ENCODE results near the gene CCDC120. TPM values are rescaled to one million over a fixed set of nuclear protein-coding genes. Genes with fewer than 3 reads are reported as not detected.

CCDC120 gene
- total RNA-seq, 1 experiment from 2014 or later = 14.5 TPM

DNA sequence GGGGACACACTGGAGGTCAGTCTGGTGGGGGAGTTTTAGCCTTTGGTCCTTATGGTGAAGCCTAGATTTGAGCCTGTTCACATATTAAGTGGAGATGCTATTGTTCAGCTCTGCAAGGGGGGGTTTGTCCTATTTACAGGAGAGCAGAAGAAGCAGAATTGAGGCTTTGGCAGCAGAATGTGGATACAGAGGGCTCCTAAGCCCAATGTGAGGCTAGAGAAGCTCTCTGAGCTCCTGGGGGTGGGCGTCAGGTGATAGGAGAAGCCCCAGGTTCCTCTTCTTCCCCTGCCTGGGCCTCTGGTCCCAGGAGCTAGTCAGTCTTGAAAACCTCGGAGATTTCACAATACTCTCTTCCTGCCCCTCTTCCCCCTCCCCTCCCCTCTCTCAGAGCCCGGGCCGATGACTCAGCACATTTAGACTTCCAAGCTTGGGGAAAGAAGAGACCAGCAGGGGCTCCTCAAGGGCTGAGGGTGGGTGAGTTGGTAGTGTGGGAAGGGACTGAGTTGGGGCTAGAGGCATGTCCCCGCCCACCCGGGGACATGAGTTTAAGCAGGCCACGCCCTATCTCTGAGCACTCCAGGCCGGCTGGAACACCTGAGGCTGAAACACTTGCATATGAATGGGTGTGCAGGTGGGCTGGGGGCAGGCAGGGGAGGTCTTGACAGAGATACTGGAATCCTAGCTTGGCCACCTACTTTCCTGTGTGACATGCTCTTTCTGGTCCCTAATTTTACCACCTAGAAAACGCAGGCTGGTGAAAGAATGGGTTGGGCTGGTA, 19.0 kb upstream of the CCDC120 start:
- H3K36me3 Mint-ChIP-seq (ENCODE audit: insufficient read depth in 1 of 3, low read depth in 3 of 3) = peaks cover 31 to 44% (median 43%) of the 10 kb centered on the region in 3 experiments
- H3K27ac Mint-ChIP-seq = peak overlapping the region; percentile 97 to 100 (median 98)
- no peaks in the 10 kb centered on the region for H3K27me3 Mint-ChIP-seq (ENCODE audit: low read depth)

More for the DNA sequence above, 19.0 kb upstream of the CCDC120 start:
- H3K9ac ChIP-seq (ENCODE audit: extremely low read depth, insufficient read length, low read length) = peak overlapping the region; percentile 57
- no CpG with 5 or more reads among the region's 9 CpGs for WGBS (ENCODE audit: extremely low coverage, insufficient read length, low lambda C conversion rate)
- peak overlapping the region; percentile 96 for H3K4me2 ChIP-seq (ENCODE audit: insufficient read depth, insufficient read length, low read length)
- no peak overlapping the region for H2BK20ac ChIP-seq (ENCODE audit: low read depth, low read length, poor library complexity, severe bottlenecking)
- H3K18ac ChIP-seq (ENCODE audit: insufficient read length, low read depth, low read length) = peak overlapping the region; percentile 27
- H3T11ph ChIP-seq (ENCODE audit: low read length) = no peak overlapping the region
- peaks cover 12% of the 10 kb centered on the region; the same call in 1 of the 2 replicates for H3K79me2 ChIP-seq (ENCODE audit: insufficient read depth, low read length)
- H3K4me1 Mint-ChIP-seq = peaks cover 21 to 22% of the 10 kb centered on the region in 2 experiments
- peak overlapping the region; percentile 48 for H4K91ac ChIP-seq (ENCODE audit: insufficient read length, low read depth, low read length)
- no peak overlapping the region for H3K56ac ChIP-seq (ENCODE audit: insufficient read length, low read depth, low read length)
- H2AK5ac ChIP-seq (ENCODE audit: insufficient read length, low read length) = no peak overlapping the region
- H3K9me3 ChIP-seq (ENCODE audit: control insufficient read depth, low read depth, low read length) = no peaks in the 10 kb centered on the region
- H3K23ac ChIP-seq (ENCODE audit: insufficient read length, low read depth, low read length) = no peak overlapping the region
- no peak overlapping the region; the same call in 1 of the 2 replicates for H3K4ac ChIP-seq (ENCODE audit: low read depth, low read length)
- no peak overlapping the region for H2BK15ac ChIP-seq (ENCODE audit: low read depth, low read length)
- H3K79me1 ChIP-seq (ENCODE audit: insufficient read depth, low read depth, low read length, poor library complexity, severe bottlenecking) = peaks cover 8% of the 10 kb centered on the region
- H2BK5ac ChIP-seq (ENCODE audit: insufficient read length, low read length) = peak overlapping the region; percentile 76
- H4K20me1 ChIP-seq (ENCODE audit: control insufficient read depth, insufficient read depth, insufficient read length) = no peaks in the 10 kb centered on the region
- peaks cover 5% of the 10 kb centered on the region for H3K4me1 ChIP-seq (ENCODE audit: insufficient read depth, low read length)
- peak; percentile 97 for DNase-seq
- peak overlapping the region; percentile 65 for H4K5ac ChIP-seq (ENCODE audit: insufficient read length, low read depth, low read length)
- TF ChIP-seq, protein P1, sequence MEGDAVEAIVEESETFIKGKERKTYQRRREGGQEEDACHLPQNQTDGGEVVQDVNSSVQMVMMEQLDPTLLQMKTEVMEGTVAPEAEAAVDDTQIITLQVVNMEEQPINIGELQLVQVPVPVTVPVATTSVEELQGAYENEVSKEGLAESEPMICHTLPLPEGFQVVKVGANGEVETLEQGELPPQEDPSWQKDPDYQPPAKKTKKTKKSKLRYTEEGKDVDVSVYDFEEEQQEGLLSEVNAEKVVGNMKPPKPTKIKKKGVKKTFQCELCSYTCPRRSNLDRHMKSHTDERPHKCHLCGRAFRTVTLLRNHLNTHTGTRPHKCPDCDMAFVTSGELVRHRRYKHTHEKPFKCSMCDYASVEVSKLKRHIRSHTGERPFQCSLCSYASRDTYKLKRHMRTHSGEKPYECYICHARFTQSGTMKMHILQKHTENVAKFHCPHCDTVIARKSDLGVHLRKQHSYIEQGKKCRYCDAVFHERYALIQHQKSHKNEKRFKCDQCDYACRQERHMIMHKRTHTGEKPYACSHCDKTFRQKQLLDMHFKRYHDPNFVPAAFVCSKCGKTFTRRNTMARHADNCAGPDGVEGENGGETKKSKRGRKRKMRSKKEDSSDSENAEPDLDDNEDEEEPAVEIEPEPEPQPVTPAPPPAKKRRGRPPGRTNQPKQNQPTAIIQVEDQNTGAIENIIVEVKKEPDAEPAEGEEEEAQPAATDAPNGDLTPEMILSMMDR (conservative IDR thresholded peaks at IDR 0.05) = no peak
- H3K23me2 ChIP-seq (ENCODE audit: insufficient read length, low read depth, low read length, poor library complexity, severe bottlenecking) = peaks cover 7% of the 10 kb centered on the region
- H2AFZ ChIP-seq (ENCODE audit: low read length) = no peak overlapping the region
- H3K27ac ChIP-seq (ENCODE audit: insufficient read length, low read depth, low read length) = peak overlapping the region; percentile 98
- peak overlapping the region; percentile 77 for H2BK12ac ChIP-seq (ENCODE audit: insufficient read length, low read depth, low read length)
- no peak overlapping the region for H3K14ac ChIP-seq (ENCODE audit: insufficient read depth, low read length)
- no peaks in the 10 kb centered on the region for H3K27me3 ChIP-seq (ENCODE audit: insufficient read depth, low read length)
- H2BK120ac ChIP-seq (ENCODE audit: low read depth, low read length, poor library complexity, severe bottlenecking) = no peak overlapping the region
- H3K9me3 Mint-ChIP-seq = peaks cover 67% of the 10 kb centered on the region in 2 experiments
- peak overlapping the region; percentile 90 to 96 for H3K4me3 Mint-ChIP-seq
- no peak overlapping the region for H4K8ac ChIP-seq (replicated peaks; ENCODE audit: insufficient read length, low read depth, low read length)

Measured in H9 (cell line).